ENCODE measurements around the gene VAT1L. TPM values are rescaled to one million over a fixed set of nuclear protein-coding genes. Genes with fewer than 3 reads are reported as not detected.

The VAT1L gene
- total and polyA plus RNA-seq, 4 donors, result 79.7 to 185 (median 154) TPM

Other genes with a start within 250 kb of the VAT1L start
- gene NUDT7, start 66.0 kb upstream of the VAT1L start, total RNA-seq, result 10 to 100 TPM in 1 of 2 donors, 1 to 10 TPM in 1; 5.9 to 13.6 TPM
- 1 to 10 TPM; 6.1 to 7.9 TPM for gene NUDT7, start 66.0 kb upstream of the VAT1L start, polyA plus RNA-seq (ENCODE audit: insufficient read length in 2 of 2)
- under 1 TPM in 1 of 2 donors, not detected in 1; 0.30 TPM for gene CLEC3A, start 234.0 kb downstream of the VAT1L start, total RNA-seq
- under 1 TPM; 0.26 to 0.49 TPM for gene CLEC3A, start 234.0 kb downstream of the VAT1L start, polyA plus RNA-seq (ENCODE audit: insufficient read length in 2 of 2)